Measurements from ENCODE around the gene MAP3K3.

DNA sequence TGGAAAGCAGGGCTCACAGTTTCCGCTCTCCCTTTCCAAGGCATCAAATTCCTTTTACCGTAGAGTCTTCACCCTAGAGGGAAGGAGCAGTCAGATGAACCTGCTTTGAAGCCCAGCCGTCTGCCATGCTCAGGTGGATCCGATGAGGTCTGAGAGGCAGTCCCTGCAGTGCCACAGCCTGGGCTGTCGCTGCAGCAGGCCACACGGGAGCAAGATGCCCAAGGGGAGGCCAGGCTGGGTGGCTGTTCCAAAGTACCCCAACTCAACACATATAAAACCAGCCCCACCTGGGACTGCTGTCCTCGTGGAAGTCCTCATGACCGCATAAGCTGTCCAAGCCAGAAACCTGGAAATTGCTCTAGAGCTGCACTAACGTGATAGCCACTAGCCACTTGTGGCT, 82.6 kb downstream of the MAP3K3 start:
- TF ChIP-seq GATA3 (IDR thresholded peaks at IDR 0.05; ENCODE audit: low read depth, low read length) (no peak), GATA2 (IDR thresholded peaks at IDR 0.05; ENCODE audit: low read depth, low read length) (no peak)

All from SH-SY5Y (cell line).